Measurements from ENCODE around the gene CALR. TPM values are rescaled to one million over a fixed set of nuclear protein-coding genes. Genes with fewer than 3 reads are reported as not detected.

Gene CALR
- total RNA-seq, 1 experiment from 2014 or later, result 1,088 TPM

DNA sequence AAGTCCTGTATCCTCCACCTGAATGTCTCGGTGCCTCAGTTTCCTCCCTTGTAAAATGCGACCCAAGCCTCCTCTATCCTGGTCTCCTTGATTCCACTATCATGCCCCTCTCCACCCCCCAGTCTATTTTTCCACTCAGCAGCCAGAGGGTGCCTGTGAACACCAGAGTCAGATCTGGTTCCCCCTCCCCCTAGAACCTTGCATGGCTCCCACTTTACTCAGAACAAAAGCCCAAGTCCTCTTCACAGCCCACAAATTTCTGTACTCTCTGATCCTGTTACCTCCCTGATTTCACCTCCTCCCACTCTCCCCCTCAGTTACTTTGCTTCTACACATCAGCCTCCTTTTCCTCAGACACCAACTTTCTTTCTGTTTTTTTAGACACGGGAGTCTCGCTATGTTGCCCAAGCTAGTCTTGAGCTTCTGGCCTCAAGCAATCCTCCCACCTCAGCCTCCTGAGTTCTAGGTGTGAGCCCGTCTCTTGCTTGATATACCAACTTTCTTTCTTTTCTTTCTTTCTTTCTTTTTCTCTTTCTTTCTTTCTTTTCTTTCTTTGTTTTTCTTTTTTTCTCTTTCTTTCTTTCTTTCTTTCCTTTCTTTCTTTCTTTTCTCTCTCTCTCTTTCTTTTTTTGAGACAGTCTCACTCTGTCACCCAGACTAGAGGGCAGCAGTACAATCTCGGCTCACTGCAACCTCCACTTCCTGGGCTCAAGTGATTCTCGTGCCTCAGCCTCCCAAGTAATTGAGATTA lies 31.8 kb downstream of the CALR start:
- DNase-seq (ENCODE audit: low spot score), result no peak
- CTCF ChIA-PET, result interaction anchor here (1.1 to 1.4 kb wide), 4 partner anchors 8 to 131 kb away, joined by 3 to 11 read pairs (median 4); no protein-coding TSS in a partner anchor
- peak; percentile 71 for TF ChIP-seq GTF2I (CRISPR knock-in tag; conservative IDR thresholded peaks at IDR 0.05)
- TF ChIP-seq, protein P1, sequence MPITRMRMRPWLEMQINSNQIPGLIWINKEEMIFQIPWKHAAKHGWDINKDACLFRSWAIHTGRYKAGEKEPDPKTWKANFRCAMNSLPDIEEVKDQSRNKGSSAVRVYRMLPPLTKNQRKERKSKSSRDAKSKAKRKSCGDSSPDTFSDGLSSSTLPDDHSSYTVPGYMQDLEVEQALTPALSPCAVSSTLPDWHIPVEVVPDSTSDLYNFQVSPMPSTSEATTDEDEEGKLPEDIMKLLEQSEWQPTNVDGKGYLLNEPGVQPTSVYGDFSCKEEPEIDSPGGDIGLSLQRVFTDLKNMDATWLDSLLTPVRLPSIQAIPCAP (CRISPR knock-in tag; IDR thresholded peaks at IDR 0.05), result no peak
- no peak for TF ChIP-seq ZNF423 (CRISPR knock-in tag; IDR thresholded peaks at IDR 0.05)
- TF ChIP-seq ZNF396 (CRISPR knock-in tag; IDR thresholded peaks at IDR 0.05; ENCODE audit: borderline replicate concordance), result no peak
- POLR2A ChIA-PET, result no interaction called here
- no peaks in the 10 kb centered on the region for H3K27me3 Mint-ChIP-seq (ENCODE audit: low read depth)
- H3K9me3 Mint-ChIP-seq, result no peaks in the 10 kb centered on the region
- H3K4me1 Mint-ChIP-seq, result no peaks in the 10 kb centered on the region
- no peak overlapping the region for H3K4me3 Mint-ChIP-seq
- H3K27ac Mint-ChIP-seq, result no peak overlapping the region
- no peaks in the 10 kb centered on the region for H3K36me3 Mint-ChIP-seq
- no peak for ATAC-seq

DNA sequence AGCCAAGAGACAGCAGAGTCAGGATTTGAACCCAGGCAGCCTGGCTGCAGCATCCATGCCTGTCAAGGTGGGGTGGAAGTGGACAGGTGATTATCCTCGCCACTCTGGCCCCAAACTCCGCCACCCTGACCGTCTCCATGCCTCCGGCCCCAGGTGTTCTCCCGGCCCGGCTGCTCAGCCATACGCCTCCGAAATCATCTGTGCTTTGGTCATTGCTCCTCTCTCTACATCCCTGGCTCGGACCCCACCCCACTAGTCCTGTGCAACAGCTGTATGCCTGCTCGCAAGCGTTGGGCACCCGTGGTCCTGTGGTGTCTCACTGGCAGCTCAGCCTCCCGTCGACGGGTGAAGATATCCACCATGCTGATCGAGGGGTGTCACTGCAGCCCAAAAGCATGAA lies 34.8 kb downstream of the CALR start:
- H3K9me3 Mint-ChIP-seq, result no peaks in the 10 kb centered on the region
- no peaks in the 10 kb centered on the region; the same call in 1 of the 2 replicates for H3K27me3 Mint-ChIP-seq (ENCODE audit: low read depth)
- H3K36me3 Mint-ChIP-seq, result no peaks in the 10 kb centered on the region
- no peaks in the 10 kb centered on the region for H3K4me1 Mint-ChIP-seq
- no peak for ATAC-seq
- no peak overlapping the region for H3K4me3 Mint-ChIP-seq
- CTCF ChIA-PET, result interaction anchor here (0.6 to 9.9 kb wide), 5 partner anchors 7 to 223 kb away, joined by 3 to 197 read pairs (median 3); no protein-coding TSS in a partner anchor
- no peak for DNase-seq (ENCODE audit: low spot score)
- no peak overlapping the region for H3K27ac Mint-ChIP-seq
- TF ChIP-seq, protein P2, sequence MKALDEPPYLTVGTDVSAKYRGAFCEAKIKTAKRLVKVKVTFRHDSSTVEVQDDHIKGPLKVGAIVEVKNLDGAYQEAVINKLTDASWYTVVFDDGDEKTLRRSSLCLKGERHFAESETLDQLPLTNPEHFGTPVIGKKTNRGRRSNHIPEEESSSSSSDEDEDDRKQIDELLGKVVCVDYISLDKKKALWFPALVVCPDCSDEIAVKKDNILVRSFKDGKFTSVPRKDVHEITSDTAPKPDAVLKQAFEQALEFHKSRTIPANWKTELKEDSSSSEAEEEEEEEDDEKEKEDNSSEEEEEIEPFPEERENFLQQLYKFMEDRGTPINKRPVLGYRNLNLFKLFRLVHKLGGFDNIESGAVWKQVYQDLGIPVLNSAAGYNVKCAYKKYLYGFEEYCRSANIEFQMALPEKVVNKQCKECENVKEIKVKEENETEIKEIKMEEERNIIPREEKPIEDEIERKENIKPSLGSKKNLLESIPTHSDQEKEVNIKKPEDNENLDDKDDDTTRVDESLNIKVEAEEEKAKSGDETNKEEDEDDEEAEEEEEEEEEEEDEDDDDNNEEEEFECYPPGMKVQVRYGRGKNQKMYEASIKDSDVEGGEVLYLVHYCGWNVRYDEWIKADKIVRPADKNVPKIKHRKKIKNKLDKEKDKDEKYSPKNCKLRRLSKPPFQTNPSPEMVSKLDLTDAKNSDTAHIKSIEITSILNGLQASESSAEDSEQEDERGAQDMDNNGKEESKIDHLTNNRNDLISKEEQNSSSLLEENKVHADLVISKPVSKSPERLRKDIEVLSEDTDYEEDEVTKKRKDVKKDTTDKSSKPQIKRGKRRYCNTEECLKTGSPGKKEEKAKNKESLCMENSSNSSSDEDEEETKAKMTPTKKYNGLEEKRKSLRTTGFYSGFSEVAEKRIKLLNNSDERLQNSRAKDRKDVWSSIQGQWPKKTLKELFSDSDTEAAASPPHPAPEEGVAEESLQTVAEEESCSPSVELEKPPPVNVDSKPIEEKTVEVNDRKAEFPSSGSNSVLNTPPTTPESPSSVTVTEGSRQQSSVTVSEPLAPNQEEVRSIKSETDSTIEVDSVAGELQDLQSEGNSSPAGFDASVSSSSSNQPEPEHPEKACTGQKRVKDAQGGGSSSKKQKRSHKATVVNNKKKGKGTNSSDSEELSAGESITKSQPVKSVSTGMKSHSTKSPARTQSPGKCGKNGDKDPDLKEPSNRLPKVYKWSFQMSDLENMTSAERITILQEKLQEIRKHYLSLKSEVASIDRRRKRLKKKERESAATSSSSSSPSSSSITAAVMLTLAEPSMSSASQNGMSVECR (CRISPR knock-in tag; IDR thresholded peaks at IDR 0.05; ENCODE audit: borderline replicate concordance), result no peak
- TF ChIP-seq GTF2I (CRISPR knock-in tag; conservative IDR thresholded peaks at IDR 0.05) (no peak), TEAD1 (CRISPR knock-in tag; IDR thresholded peaks at IDR 0.05) (no peak), ZNF671 (CRISPR knock-in tag; IDR thresholded peaks at IDR 0.05) (no peak), E2F4 (CRISPR knock-in tag; IDR thresholded peaks at IDR 0.05; ENCODE audit: borderline replicate concordance, low read depth) (no peak), ZNF423 (CRISPR knock-in tag; IDR thresholded peaks at IDR 0.05) (no peak), ZNF263 (CRISPR knock-in tag; IDR thresholded peaks at IDR 0.05; ENCODE audit: low read depth) (no peak), CBFB (CRISPR knock-in tag; IDR thresholded peaks at IDR 0.05; ENCODE audit: low read depth) (no peak), NFYB (CRISPR knock-in tag; conservative IDR thresholded peaks at IDR 0.05; ENCODE audit: low read depth) (no peak), CTCF (IDR thresholded peaks at IDR 0.05) (no peak)
- TF ChIP-seq, protein P3, sequence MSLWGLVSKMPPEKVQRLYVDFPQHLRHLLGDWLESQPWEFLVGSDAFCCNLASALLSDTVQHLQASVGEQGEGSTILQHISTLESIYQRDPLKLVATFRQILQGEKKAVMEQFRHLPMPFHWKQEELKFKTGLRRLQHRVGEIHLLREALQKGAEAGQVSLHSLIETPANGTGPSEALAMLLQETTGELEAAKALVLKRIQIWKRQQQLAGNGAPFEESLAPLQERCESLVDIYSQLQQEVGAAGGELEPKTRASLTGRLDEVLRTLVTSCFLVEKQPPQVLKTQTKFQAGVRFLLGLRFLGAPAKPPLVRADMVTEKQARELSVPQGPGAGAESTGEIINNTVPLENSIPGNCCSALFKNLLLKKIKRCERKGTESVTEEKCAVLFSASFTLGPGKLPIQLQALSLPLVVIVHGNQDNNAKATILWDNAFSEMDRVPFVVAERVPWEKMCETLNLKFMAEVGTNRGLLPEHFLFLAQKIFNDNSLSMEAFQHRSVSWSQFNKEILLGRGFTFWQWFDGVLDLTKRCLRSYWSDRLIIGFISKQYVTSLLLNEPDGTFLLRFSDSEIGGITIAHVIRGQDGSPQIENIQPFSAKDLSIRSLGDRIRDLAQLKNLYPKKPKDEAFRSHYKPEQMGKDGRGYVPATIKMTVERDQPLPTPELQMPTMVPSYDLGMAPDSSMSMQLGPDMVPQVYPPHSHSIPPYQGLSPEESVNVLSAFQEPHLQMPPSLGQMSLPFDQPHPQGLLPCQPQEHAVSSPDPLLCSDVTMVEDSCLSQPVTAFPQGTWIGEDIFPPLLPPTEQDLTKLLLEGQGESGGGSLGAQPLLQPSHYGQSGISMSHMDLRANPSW (CRISPR knock-in tag; conservative IDR thresholded peaks at IDR 0.05; ENCODE audit: low read depth), result no peak
- POLR2A ChIA-PET, result interaction anchor here (0.7 kb wide), 2 partner anchors 138 to 150 kb away, joined by 3 to 4 read pairs; no protein-coding TSS in a partner anchor
